C4-2B (cell line): ENCODE measurements around the gene PPP1CC.

ENCODE experiments used
- ZFX ChIP-seq: fragments of 450-650 bp; IDR thresholded peaks from 2 replicates; pipeline ENCODE4 v1.6.1; 2017
- TF ChIP-seq, protein P1 (sequence below): fragments of 450-650 bp; conservative IDR thresholded peaks from 2 replicates; pipeline ENCODE4 v1.5.1; 2017; ENCODE audit warnings: mild to moderate bottlenecking

DNA sequence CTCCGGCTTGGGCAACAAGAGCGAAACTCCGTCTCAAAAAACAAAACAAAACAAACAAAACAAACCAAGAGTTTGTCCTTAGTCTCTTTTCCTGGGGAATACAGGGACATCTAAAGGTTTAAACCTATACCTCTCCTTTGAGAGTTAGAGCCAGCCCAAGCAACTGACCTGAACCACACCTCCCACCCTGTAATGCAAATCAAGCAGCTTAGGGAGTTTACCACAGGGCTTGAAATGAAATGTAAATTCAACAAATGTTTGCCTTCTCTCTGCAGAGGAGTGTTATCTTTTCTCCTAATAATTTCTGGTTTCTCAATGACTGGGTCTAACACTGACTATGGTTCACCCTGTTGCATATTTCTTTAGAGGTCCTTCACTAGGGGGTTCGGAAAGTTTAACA is 16.7 kb downstream of the PPP1CC start:
- TF ChIP-seq, protein P1, sequence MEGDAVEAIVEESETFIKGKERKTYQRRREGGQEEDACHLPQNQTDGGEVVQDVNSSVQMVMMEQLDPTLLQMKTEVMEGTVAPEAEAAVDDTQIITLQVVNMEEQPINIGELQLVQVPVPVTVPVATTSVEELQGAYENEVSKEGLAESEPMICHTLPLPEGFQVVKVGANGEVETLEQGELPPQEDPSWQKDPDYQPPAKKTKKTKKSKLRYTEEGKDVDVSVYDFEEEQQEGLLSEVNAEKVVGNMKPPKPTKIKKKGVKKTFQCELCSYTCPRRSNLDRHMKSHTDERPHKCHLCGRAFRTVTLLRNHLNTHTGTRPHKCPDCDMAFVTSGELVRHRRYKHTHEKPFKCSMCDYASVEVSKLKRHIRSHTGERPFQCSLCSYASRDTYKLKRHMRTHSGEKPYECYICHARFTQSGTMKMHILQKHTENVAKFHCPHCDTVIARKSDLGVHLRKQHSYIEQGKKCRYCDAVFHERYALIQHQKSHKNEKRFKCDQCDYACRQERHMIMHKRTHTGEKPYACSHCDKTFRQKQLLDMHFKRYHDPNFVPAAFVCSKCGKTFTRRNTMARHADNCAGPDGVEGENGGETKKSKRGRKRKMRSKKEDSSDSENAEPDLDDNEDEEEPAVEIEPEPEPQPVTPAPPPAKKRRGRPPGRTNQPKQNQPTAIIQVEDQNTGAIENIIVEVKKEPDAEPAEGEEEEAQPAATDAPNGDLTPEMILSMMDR = no peak
- TF ChIP-seq ZFX = no peak
